ENCODE measurements around the gene GPR137.
"Not testable (repeated sequence)": the region's sequence is repeated elsewhere in the genome, so short reads cannot be mapped to it uniquely, and the experiment has no call there.

The GPR137 gene

DNA sequence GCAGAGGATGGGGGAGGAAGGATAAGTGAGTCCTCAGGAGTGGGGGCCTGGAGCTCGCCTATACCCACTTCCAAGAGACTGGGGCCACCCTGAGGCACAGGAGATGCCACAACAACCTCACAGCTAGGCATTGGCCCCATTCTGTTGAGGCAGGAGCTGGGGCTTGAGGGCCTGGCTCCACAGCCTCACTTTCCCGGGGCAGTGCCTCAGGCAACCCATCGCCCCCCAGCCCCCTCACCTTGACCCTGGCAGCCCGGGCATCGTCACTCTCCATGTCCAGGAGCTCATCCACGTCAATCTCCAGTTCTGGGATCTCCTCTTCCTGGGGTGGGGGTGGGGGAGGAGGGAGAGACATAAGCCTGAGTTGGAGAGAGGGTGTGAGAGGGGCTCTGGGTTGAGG is 40.7 kb upstream of the GPR137 start:
- H3K9ac ChIP-seq (ENCODE audit: low read depth, low read length) = peak overlapping the region; percentile 97
- peaks cover 47% of the 10 kb centered on the region for H3K4me1 ChIP-seq (ENCODE audit: control insufficient read depth, insufficient read depth, low read length)
- H3K27me3 ChIP-seq (ENCODE audit: control insufficient read depth, insufficient read depth, low read length) = no peaks in the 10 kb centered on the region
- peak overlapping the region; percentile 100 for H3K4me3 ChIP-seq (ENCODE audit: low read length)
- H3K4me2 ChIP-seq (ENCODE audit: low read length) = peak overlapping the region; percentile 85
- no peaks in the 10 kb centered on the region for H3K9me3 ChIP-seq (replicated peaks; ENCODE audit: low read length)
- peaks cover 16% of the 10 kb centered on the region for H3K36me3 ChIP-seq (ENCODE audit: insufficient read depth, low read length)

DNA sequence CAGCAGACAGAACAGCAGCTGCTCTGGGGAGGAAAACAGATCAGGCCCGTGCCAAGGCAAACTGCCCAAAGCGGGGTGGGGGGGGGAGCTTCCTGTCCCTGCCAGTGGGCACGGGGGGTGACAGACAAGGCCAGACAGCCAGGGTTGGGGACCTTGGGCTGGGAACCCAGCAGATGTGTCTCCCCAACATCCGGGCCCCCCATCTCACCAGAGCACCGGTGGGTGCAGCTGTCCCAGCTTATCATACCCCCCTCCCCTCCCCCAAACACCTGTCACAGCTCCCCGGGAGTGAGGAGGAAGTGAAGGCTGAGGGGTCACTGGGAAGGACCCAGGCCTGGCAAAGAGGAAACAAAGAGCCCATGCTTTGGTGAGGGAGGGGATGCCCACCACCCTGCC is 40.2 kb upstream of the GPR137 start:
- Histone ChIP-seq H3K36me3 (ENCODE audit: insufficient read depth, low read length) (peaks cover 16% of the 10 kb centered on the region), H3K9ac (ENCODE audit: low read depth, low read length) (peak overlapping the region; percentile 97), H3K4me3 (ENCODE audit: low read length) (peak overlapping the region; percentile 100), H3K4me2 (ENCODE audit: low read length) (peak overlapping the region; percentile 85), H3K9me3 (replicated peaks; ENCODE audit: low read length) (no peaks in the 10 kb centered on the region), H3K27me3 (ENCODE audit: control insufficient read depth, insufficient read depth, low read length) (no peaks in the 10 kb centered on the region), H3K4me1 (ENCODE audit: control insufficient read depth, insufficient read depth, low read length) (peaks cover 43% of the 10 kb centered on the region)

DNA sequence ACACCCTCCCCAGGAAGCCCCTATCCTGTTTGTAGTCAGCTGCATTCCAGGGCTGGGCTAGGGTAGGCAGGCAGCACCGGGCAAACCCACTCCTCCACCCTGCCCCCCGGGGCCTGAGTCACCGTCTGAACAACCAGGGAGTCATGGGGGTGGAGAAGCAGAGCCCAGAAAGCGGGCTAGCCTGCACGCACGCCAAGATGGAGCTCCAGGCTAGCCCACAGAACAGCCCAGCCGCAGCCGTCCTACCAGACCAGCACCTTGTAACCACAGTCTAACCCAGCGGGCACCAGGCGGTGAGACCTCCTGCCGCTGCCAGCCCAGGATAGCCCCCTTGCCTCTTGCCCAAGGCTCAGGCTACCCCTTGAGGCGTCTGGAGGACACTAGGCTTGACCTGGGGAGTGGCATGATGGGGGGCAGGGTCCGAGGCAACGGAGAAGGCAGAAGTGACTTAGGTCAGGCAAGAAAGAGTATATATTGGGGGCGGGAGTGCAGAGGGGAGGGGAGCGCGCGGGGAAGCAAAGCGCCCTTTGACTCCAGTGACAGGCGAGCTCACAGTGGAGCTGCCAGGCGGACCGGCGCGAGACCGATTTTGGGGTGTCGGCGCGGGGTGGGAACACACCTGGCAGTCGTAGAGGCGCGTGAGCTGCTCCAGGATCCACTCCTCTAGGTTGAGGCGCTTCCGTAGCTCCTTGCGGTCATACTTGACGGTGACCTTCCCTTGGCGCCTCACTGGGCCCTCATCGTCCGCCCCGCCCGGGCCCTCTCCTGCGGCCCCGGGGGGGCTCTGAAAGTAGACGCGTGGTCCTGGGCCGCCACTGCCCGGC is 39.6 kb upstream of the GPR137 start:
- H3K9ac ChIP-seq (ENCODE audit: low read depth, low read length) = peak overlapping the region; percentile 97
- peak overlapping the region; percentile 100 for H3K4me3 ChIP-seq (ENCODE audit: low read length)
- H3K27me3 ChIP-seq (ENCODE audit: control insufficient read depth, insufficient read depth, low read length) = no peaks in the 10 kb centered on the region
- peaks cover 16% of the 10 kb centered on the region for H3K36me3 ChIP-seq (ENCODE audit: insufficient read depth, low read length)
- peaks cover 45% of the 10 kb centered on the region for H3K4me1 ChIP-seq (ENCODE audit: control insufficient read depth, insufficient read depth, low read length)
- peak overlapping the region; percentile 85 for H3K4me2 ChIP-seq (ENCODE audit: low read length)
- no peaks in the 10 kb centered on the region for H3K9me3 ChIP-seq (replicated peaks; ENCODE audit: low read length)

DNA sequence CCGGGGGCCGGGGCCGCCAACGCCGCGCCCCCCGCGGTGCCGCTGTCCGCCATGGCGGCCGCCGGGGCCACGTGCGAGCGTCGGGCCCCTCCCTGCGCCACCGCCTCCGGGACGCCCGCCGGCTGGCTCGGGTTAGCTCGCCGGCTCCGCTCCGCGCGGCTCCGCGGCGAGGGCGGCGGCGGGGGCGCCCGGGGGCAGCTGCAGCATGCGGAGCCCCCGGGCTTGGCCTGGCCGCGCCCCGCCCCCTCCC is 39.1 kb upstream of the GPR137 start:
- H3K9me3 ChIP-seq (replicated peaks; ENCODE audit: low read length); H3K27me3 ChIP-seq (ENCODE audit: control insufficient read depth, insufficient read depth, low read length): not testable (repeated sequence)
- Histone ChIP-seq H3K4me1 (ENCODE audit: control insufficient read depth, insufficient read depth, low read length) (peaks cover 46% of the 10 kb centered on the region), H3K4me3 (ENCODE audit: low read length) (peak overlapping the region; percentile 100), H3K36me3 (ENCODE audit: insufficient read depth, low read length) (peaks cover 16% of the 10 kb centered on the region), H3K9ac (ENCODE audit: low read depth, low read length) (peak overlapping the region; percentile 97), H3K4me2 (ENCODE audit: low read length) (peak overlapping the region; percentile 85)

DNA sequence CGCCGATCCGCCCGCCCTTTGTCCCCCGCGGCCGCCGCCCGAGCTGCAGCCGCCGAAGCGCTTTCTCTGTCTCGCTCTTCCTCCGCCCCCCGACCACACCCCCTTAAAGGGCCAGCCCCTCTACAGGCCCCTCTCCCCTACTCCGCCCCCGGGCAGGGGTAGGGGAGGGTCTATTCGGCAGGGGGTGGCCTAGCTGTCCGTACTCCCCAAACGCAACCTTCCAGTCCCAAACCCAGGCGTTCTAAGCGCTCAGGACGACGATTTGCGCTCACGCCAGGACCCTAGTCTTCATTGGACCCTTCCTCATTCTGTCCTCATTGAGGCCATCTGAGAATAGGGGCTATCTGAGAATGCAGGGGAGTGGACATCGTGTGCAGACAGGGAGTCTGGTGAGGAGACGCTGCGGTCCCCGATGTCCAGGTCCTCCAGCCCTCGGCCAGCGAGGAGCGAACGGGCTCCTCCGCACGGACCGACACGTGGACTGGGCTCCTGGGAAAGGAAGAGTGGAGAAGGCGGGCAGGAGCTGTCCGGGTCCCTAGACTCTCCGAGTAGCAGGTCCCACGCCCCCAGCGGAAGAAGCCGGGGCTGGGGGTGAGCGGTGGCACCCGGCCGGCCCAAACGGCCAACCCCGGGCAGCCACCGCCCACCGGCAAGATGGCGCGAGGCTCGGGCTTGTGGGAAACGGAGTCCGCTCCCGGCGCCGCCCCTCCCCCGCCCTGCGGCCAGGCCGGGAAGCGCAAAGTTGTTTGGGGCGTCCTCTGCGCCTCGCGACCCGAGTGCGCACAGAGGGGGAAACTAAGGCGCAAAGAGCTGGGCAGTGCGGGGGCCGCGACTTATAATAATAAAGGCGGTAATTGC is 38.5 kb upstream of the GPR137 start, which contains the start of gene PPP1R14B:
Gene PPP1R14B (minus strand): TSS at position 73 of the 858 bp plus-strand sequence. CDS start 270 bp downstream, outside the sequence.
- H3K4me2 ChIP-seq (ENCODE audit: low read length) = peak within 1 kb of the TSS; percentile 99
- peak within 1 kb of the TSS; percentile 97 for H3K9ac ChIP-seq (ENCODE audit: low read depth, low read length)
- H3K9me3 ChIP-seq (replicated peaks; ENCODE audit: low read length) = no peaks in the 10 kb centered on the region
- peaks cover 46% of the 10 kb centered on the region for H3K4me1 ChIP-seq (ENCODE audit: control insufficient read depth, insufficient read depth, low read length)
- peaks cover 16% of the 10 kb centered on the region for H3K36me3 ChIP-seq (ENCODE audit: insufficient read depth, low read length)
- peak within 1 kb of the TSS; percentile 100 for H3K4me3 ChIP-seq (ENCODE audit: low read length)
- no peaks in the 10 kb centered on the region for H3K27me3 ChIP-seq (ENCODE audit: control insufficient read depth, insufficient read depth, low read length)

DNA sequence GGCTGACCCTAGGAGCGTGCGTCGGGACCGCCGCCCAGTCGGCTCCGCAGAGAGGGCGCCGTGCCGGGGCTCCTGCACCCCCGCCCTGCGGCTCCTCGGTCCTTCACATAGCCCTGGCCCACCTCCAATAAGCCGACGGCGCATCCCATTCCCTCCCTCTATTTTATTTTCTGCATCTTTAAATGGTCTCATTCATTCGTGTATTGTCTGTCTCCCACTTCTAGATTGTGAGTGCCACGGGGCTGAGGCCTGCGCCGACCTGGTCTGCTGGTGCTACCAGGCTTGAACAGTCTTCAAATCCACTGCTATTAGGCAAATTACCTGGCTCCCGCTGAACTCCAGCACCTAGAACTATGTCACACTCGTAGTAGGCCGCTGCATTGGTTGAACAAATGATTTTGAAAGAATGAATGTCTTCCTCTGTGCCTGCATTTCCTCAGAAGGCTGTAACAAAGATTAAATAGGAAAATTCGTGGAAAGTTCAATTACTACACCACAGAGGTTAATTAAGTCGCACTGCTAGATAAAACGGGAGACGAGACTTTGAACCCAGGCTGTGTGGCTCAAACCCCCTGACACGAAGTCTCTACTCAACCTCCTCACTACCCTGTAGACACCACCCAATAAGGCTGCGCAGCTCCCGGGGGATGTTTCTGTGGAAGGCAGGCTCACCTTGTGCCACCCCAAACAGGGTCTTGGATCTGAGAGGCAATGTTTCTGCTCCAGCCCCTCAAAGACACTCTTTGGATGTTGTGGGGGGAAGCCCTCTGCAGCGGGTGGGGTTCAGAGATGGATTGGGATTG is 37.7 kb upstream of the GPR137 start:
- H3K9ac ChIP-seq (ENCODE audit: low read depth, low read length) = peak overlapping the region; percentile 85
- H3K36me3 ChIP-seq (ENCODE audit: insufficient read depth, low read length) = peaks cover 16% of the 10 kb centered on the region
- H3K9me3 ChIP-seq (replicated peaks; ENCODE audit: low read length) = no peaks in the 10 kb centered on the region
- peak overlapping the region; percentile 100 for H3K4me3 ChIP-seq (ENCODE audit: low read length)
- H3K27me3 ChIP-seq (ENCODE audit: control insufficient read depth, insufficient read depth, low read length) = no peaks in the 10 kb centered on the region
- H3K4me2 ChIP-seq (ENCODE audit: low read length) = peak overlapping the region; percentile 99
- H3K4me1 ChIP-seq (ENCODE audit: control insufficient read depth, insufficient read depth, low read length) = peaks cover 40% of the 10 kb centered on the region

DNA sequence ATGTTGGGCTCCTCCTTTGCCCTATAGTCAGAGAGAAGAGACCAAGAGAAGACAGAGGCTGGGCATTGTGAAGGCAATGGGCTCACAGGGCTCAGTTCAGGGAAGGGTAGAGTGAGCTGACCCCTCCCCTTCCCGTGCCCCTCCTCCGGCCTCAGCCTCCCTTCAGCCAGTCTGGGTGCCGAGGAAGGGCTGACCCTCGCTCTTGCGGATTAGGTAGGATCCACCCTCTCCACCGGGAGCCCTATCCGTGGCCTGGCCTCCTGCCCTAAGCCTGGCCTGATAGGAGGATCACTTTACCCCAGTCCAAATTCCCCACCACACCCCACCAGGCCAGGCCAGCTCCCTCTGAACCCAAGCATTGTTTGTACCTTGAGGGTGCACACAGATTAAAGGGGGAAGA is 37.1 kb upstream of the GPR137 start:
- Histone ChIP-seq H3K9me3 (replicated peaks; ENCODE audit: low read length) (no peaks in the 10 kb centered on the region), H3K4me1 (ENCODE audit: control insufficient read depth, insufficient read depth, low read length) (peaks cover 40% of the 10 kb centered on the region), H3K9ac (ENCODE audit: low read depth, low read length) (no peak overlapping the region), H3K36me3 (ENCODE audit: insufficient read depth, low read length) (peaks cover 10% of the 10 kb centered on the region), H3K4me3 (ENCODE audit: low read length) (no peak overlapping the region), H3K27me3 (ENCODE audit: control insufficient read depth, insufficient read depth, low read length) (no peaks in the 10 kb centered on the region), H3K4me2 (ENCODE audit: low read length) (no peak overlapping the region)

DNA sequence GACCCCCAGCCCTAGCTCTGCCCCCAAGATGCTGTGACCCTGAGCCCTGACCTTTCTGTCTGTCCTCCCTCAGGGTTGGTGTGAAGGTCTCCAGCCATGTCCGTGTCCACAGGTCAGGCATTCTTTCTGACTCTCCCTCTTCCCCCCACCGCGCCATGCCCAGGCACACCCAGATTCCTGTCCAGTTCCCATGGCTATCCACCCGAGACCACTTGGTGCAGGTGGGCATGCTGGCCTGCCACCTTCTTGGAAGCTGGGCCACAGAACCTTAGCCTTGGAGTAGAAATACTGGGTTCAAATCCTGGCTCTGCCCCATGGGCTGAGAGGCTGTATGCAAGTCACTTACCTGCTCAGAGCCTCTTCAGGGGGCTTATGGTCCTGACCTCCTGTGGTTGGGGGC is 36.6 kb upstream of the GPR137 start:
- H3K9ac ChIP-seq (ENCODE audit: low read depth, low read length) = no peak overlapping the region
- H3K36me3 ChIP-seq (ENCODE audit: insufficient read depth, low read length) = peaks cover 8% of the 10 kb centered on the region
- no peaks in the 10 kb centered on the region for H3K9me3 ChIP-seq (replicated peaks; ENCODE audit: low read length)
- H3K4me3 ChIP-seq (ENCODE audit: low read length) = no peak overlapping the region
- H3K4me1 ChIP-seq (ENCODE audit: control insufficient read depth, insufficient read depth, low read length) = peaks cover 38% of the 10 kb centered on the region
- H3K27me3 ChIP-seq (ENCODE audit: control insufficient read depth, insufficient read depth, low read length) = no peaks in the 10 kb centered on the region
- no peak overlapping the region for H3K4me2 ChIP-seq (ENCODE audit: low read length)

DNA sequence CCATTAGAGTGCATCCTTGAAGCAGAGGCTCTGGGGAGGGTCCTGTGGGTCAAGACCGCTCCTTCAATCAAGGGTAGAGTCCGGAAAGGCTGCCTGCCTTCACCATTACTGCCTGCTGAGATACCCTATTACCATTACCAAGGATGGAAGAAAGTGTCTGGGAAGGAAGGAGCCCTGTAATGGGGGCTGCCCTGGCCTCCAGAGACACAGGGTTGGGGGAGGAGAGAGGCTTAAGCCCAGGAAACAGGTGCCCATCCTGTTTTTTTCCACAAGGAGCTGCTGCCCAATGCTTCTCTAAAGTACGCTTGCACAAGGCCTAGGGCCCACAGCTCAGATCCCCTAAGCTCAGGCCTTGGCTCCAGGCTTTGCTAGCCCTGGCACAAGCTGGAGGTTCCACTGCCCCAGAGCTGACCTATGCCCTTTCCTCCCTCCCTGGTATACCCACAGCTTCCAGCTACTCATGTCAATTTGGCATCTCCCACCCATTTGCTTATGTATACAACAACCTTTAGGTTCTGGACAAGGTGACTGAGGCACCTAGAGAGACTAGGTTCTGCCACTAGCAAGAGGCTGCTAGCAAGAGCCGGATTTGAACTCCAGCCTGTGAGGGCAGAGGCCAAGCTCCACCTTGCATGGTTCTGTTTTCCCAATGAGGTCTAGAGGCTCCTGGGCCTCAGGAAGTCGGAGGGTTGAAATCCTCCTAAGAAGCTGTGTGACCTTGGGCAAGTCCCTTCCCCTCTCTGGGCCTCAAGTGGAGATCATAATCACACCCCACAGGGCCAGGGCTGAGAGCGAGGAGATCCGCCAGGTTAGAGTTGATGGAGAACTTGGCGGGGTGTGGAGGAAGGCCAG is 35.9 kb upstream of the GPR137 start:
- no peak overlapping the region for H3K9ac ChIP-seq (ENCODE audit: low read depth, low read length)
- peaks cover 34% of the 10 kb centered on the region for H3K4me1 ChIP-seq (ENCODE audit: control insufficient read depth, insufficient read depth, low read length)
- H3K36me3 ChIP-seq (ENCODE audit: insufficient read depth, low read length) = peaks cover 12% of the 10 kb centered on the region
- H3K27me3 ChIP-seq (ENCODE audit: control insufficient read depth, insufficient read depth, low read length) = no peaks in the 10 kb centered on the region
- H3K9me3 ChIP-seq (replicated peaks; ENCODE audit: low read length) = no peaks in the 10 kb centered on the region
- no peak overlapping the region for H3K4me2 ChIP-seq (ENCODE audit: low read length)
- no peak overlapping the region for H3K4me3 ChIP-seq (ENCODE audit: low read length)

DNA sequence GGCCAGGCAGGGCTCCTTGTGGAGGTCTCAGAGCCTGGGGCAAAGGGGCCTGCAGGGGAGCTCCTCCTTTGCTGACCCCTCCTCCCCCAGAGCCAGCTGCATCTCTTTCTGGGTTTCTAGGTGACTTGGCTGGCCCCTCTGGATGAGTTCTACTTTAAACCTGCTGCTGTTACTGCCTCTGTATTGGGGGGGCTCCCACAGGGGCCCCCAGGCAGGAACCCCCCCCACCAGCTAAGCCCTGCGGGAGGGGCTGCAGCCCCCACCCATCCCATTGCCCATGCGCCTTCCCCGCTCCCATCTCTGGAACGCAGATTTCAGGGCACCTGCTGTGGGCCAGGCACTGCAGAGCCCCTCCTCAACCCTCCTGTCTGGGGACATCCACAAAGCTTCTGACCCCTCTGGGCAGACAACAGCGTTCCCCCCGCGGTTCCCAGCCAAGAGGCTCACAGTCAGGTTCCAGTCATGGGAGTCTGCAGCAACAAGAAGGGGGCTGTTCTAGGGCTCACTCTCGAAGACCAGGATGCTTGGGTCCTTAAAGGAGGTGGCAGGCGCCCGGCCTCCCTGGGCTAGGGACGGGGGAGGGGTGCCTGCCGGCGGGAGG is 35.1 kb upstream of the GPR137 start:
- Histone ChIP-seq H3K9ac (ENCODE audit: low read depth, low read length) (peak overlapping the region; percentile 62), H3K27me3 (ENCODE audit: control insufficient read depth, insufficient read depth, low read length) (no peaks in the 10 kb centered on the region), H3K4me3 (ENCODE audit: low read length) (peak overlapping the region; percentile 92), H3K9me3 (replicated peaks; ENCODE audit: low read length) (no peaks in the 10 kb centered on the region), H3K4me1 (ENCODE audit: control insufficient read depth, insufficient read depth, low read length) (peaks cover 28% of the 10 kb centered on the region), H3K4me2 (ENCODE audit: low read length) (peak overlapping the region; percentile 88), H3K36me3 (ENCODE audit: insufficient read depth, low read length) (peaks cover 15% of the 10 kb centered on the region)
